ENCODE measurements around the gene FHL2.

Gene FHL2

GRCh38 chr2:105364436-105365139 is 34.3 kb downstream of the FHL2 start:
- no peak overlapping the region for H3K9ac ChIP-seq (ENCODE audit: low read length)
- no peak overlapping the region for H3K4me2 ChIP-seq (ENCODE audit: low read depth, low read length, poor library complexity, severe bottlenecking)
- no peaks in the 10 kb centered on the region for H3K9me3 ChIP-seq (ENCODE audit: insufficient read depth, low read length)
- no peaks in the 10 kb centered on the region for H3K27me3 ChIP-seq (ENCODE audit: low read length)
- no peaks in the 10 kb centered on the region for H3F3A ChIP-seq (ENCODE audit: insufficient read depth)
- H2AFZ ChIP-seq (ENCODE audit: low read depth, low read length, severe bottlenecking), result no peak overlapping the region
- no peaks in the 10 kb centered on the region for H3K36me3 ChIP-seq (ENCODE audit: low read length)
- no peaks in the 10 kb centered on the region for H3K79me2 ChIP-seq (ENCODE audit: insufficient read depth, low read length)
- no peaks in the 10 kb centered on the region for H4K20me1 ChIP-seq (ENCODE audit: low read depth, low read length)
- H3K27ac ChIP-seq (ENCODE audit: low read depth, low read length), result no peak overlapping the region
- TF ChIP-seq, protein P1, sequence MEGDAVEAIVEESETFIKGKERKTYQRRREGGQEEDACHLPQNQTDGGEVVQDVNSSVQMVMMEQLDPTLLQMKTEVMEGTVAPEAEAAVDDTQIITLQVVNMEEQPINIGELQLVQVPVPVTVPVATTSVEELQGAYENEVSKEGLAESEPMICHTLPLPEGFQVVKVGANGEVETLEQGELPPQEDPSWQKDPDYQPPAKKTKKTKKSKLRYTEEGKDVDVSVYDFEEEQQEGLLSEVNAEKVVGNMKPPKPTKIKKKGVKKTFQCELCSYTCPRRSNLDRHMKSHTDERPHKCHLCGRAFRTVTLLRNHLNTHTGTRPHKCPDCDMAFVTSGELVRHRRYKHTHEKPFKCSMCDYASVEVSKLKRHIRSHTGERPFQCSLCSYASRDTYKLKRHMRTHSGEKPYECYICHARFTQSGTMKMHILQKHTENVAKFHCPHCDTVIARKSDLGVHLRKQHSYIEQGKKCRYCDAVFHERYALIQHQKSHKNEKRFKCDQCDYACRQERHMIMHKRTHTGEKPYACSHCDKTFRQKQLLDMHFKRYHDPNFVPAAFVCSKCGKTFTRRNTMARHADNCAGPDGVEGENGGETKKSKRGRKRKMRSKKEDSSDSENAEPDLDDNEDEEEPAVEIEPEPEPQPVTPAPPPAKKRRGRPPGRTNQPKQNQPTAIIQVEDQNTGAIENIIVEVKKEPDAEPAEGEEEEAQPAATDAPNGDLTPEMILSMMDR (IDR thresholded peaks at IDR 0.05; ENCODE audit: insufficient read depth, low read length, poor library complexity, severe bottlenecking), result no peak
- no peak for TF ChIP-seq EZH2phosphoT487 (conservative IDR thresholded peaks at IDR 0.05; ENCODE audit: low read length)
- no peak overlapping the region for H3K4me3 ChIP-seq (ENCODE audit: insufficient read depth, low read length, poor library complexity, severe bottlenecking)
- no peaks in the 10 kb centered on the region for H3K9me2 ChIP-seq (replicated peaks; ENCODE audit: insufficient read depth, low read length)

- no peak for TF ChIP-seq EZH2phosphoT487 (conservative IDR thresholded peaks at IDR 0.05; ENCODE audit: low read length)
- TF ChIP-seq, protein P1 (IDR thresholded peaks at IDR 0.05; ENCODE audit: insufficient read depth, low read length, poor library complexity, severe bottlenecking), result no peak
- no peak overlapping the region for H3K4me2 ChIP-seq (ENCODE audit: low read depth, low read length, poor library complexity, severe bottlenecking)
- H3K27ac ChIP-seq (ENCODE audit: low read depth, low read length), result no peak overlapping the region
- H3K27me3 ChIP-seq (ENCODE audit: low read length), result no peaks in the 10 kb centered on the region
- H3K36me3 ChIP-seq (ENCODE audit: low read length), result no peaks in the 10 kb centered on the region
- no peak overlapping the region for H2AFZ ChIP-seq (ENCODE audit: low read depth, low read length, severe bottlenecking)
- no peaks in the 10 kb centered on the region for H3K9me3 ChIP-seq (ENCODE audit: insufficient read depth, low read length)
- H3F3A ChIP-seq (ENCODE audit: insufficient read depth), result no peaks in the 10 kb centered on the region
- no peak overlapping the region for H3K9ac ChIP-seq (ENCODE audit: low read length)
- H4K20me1 ChIP-seq (ENCODE audit: low read depth, low read length), result no peaks in the 10 kb centered on the region
- no peaks in the 10 kb centered on the region for H3K9me2 ChIP-seq (replicated peaks; ENCODE audit: insufficient read depth, low read length)
- H3K79me2 ChIP-seq (ENCODE audit: insufficient read depth, low read length), result no peaks in the 10 kb centered on the region
- H3K4me3 ChIP-seq (ENCODE audit: insufficient read depth, low read length, poor library complexity, severe bottlenecking), result no peak overlapping the region
These were observed 35.8 kb downstream of the FHL2 start for GRCh38 chr2:105362862-105363591.

- H3K27ac ChIP-seq (ENCODE audit: low read depth, low read length), result no peak overlapping the region
- no peaks in the 10 kb centered on the region for H3K9me2 ChIP-seq (replicated peaks; ENCODE audit: insufficient read depth, low read length)
These were observed 37.6 kb downstream of the FHL2 start for GRCh38 chr2:105361102-105361889.

More at GRCh38 chr2:105361102-105361889, 37.6 kb downstream of the FHL2 start:
- Histone ChIP-seq H4K20me1 (ENCODE audit: low read depth, low read length) (no peaks in the 10 kb centered on the region), H3K9me3 (ENCODE audit: insufficient read depth, low read length) (no peaks in the 10 kb centered on the region), H3K4me2 (ENCODE audit: low read depth, low read length, poor library complexity, severe bottlenecking) (no peak overlapping the region), H3K79me2 (ENCODE audit: insufficient read depth, low read length) (no peaks in the 10 kb centered on the region), H3K9ac (ENCODE audit: low read length) (no peak overlapping the region), H3K36me3 (ENCODE audit: low read length) (peaks cover 10% of the 10 kb centered on the region; the same call in 1 of the 2 replicates), H3K27me3 (ENCODE audit: low read length) (no peaks in the 10 kb centered on the region), H3K4me3 (ENCODE audit: insufficient read depth, low read length, poor library complexity, severe bottlenecking) (no peak overlapping the region), H3F3A (ENCODE audit: insufficient read depth) (no peaks in the 10 kb centered on the region), H2AFZ (ENCODE audit: low read depth, low read length, severe bottlenecking) (no peak overlapping the region)
- TF ChIP-seq, protein P1 (IDR thresholded peaks at IDR 0.05; ENCODE audit: insufficient read depth, low read length, poor library complexity, severe bottlenecking), result no peak
- TF ChIP-seq EZH2phosphoT487 (conservative IDR thresholded peaks at IDR 0.05; ENCODE audit: low read length), result no peak

All from SU-DHL-6 (cell line).